Naive thymus-derived CD4-positive, alpha-beta T cell (primary cell): ENCODE results near the gene SLC22A31. TPM values are rescaled to one million over a fixed set of nuclear protein-coding genes. Genes with fewer than 3 reads are reported as not detected.

Experiments used
- ATAC-seq: fragments of 150-1000 bp; cut with Tn5 transposase; 2 replicates; pipeline ENCODE4 v1.10.0; 2021; ENCODE audit warnings: mild to moderate bottlenecking, moderate library complexity
- CTCF ChIA-PET: fragments of 350-600 bp; sonication (Branson Sonifier 250); formaldehyde crosslinking; loops from one replicate; lab custom pipeline; 2021; ENCODE audit warnings: antibody characterized with exemption; lab: Charles Lee
- POLR2A ChIA-PET: fragments of 350-600 bp; sonication (Branson Sonifier 250); formaldehyde crosslinking; loops from one replicate; lab custom pipeline; 2021; ENCODE audit warnings: antibody characterized with exemption, inconsistent platforms; lab: Charles Lee
- DNase-seq, 9 donors: peaks; one replicate each; pipeline versions ENCODE4 v3.0.0 to v3.0.0-alpha.2; 2020 to 2022; ENCODE audit warnings: mixed read lengths in 1 of 9
- H3K27ac ChIP-seq: one replicate; pipeline ENCODE4 v1.7.0; 2013; ENCODE audit warnings: mild to moderate bottlenecking, low read depth, low read length, moderate library complexity
- H3K27me3 ChIP-seq, 2 donors: one replicate each; pipeline ENCODE4 v1.7.0; 2013; ENCODE audit warnings: low read length in 2 of 2, mild to moderate bottlenecking in 2 of 2, moderate library complexity in 2 of 2; ENCODE audit not compliant: control insufficient read depth in 2 of 2, insufficient read depth in 2 of 2
- H3K36me3 ChIP-seq, 3 experiments: 1 replicate in 2 of 3; 2 replicates in 1 of 3; pipeline ENCODE4 v1.7.0; 2013; ENCODE audit warnings: low read length in 3 of 3, mild to moderate bottlenecking in 3 of 3, moderate library complexity in 1 of 3; ENCODE audit not compliant: insufficient read depth in 3 of 3, control insufficient read depth in 2 of 3
- H3K4me1 ChIP-seq, 2 donors: one replicate each; pipeline ENCODE4 v1.7.0; 2013; ENCODE audit warnings: low read length in 2 of 2, mild to moderate bottlenecking in 2 of 2, moderate library complexity in 1 of 2; ENCODE audit not compliant: control insufficient read depth in 2 of 2, insufficient read depth in 2 of 2
- H3K4me3 ChIP-seq: 2 replicates; pipeline ENCODE4 v1.7.0; 2013; ENCODE audit warnings: mild to moderate bottlenecking, low read length
- H3K9me3 ChIP-seq, 3 experiments: 1 replicate in 2 of 3; 2 replicates in 1 of 3; pipeline ENCODE4 v1.7.0; 2013; ENCODE audit warnings: low read length in 3 of 3; ENCODE audit not compliant: control insufficient read depth in 2 of 3
- H3K27ac Mint-ChIP-seq, 9 donors: one replicate each; pipeline ENCODE4 v1.8.0; 2020 to 2022; ENCODE audit warnings: mixed read lengths in 9 of 9, mild to moderate bottlenecking in 8 of 9, moderate library complexity in 5 of 9, inconsistent platforms in 2 of 9
- H3K27me3 Mint-ChIP-seq, 5 donors: one replicate each; pipeline ENCODE4 v1.8.0; 2021 to 2022; ENCODE audit warnings: mixed read lengths in 5 of 5, mild to moderate bottlenecking in 1 of 5
- H3K36me3 Mint-ChIP-seq, 5 donors: one replicate each; pipeline ENCODE4 v1.8.0; 2020 to 2022; ENCODE audit warnings: mixed read lengths in 5 of 5, mild to moderate bottlenecking in 3 of 5, inconsistent platforms in 1 of 5
- H3K4me1 Mint-ChIP-seq, 7 donors: one replicate each; pipeline ENCODE4 v1.8.0; 2020 to 2022; ENCODE audit warnings: mixed read lengths in 7 of 7, mild to moderate bottlenecking in 3 of 7, inconsistent platforms in 1 of 7
- H3K4me3 Mint-ChIP-seq, 10 donors: one replicate each; pipeline ENCODE4 v1.8.0; 2020 to 2022; ENCODE audit warnings: mild to moderate bottlenecking in 10 of 10, mixed read lengths in 10 of 10, moderate library complexity in 6 of 10, inconsistent platforms in 2 of 10
- H3K9me3 Mint-ChIP-seq, 11 donors: one replicate each; pipeline ENCODE4 v1.8.0; 2020 to 2022; ENCODE audit warnings: mixed read lengths in 11 of 11, mild to moderate bottlenecking in 4 of 11, inconsistent platforms in 1 of 11, moderate library complexity in 1 of 11
- intact Hi-C, 2 donors: fragments of 100-400 bp; cut with micrococcal nuclease; formaldehyde crosslinking; loops; one replicate each; pipeline ENCODE4 v1.15.1; 2023
- polyA plus RNA-seq, 2 donors: library from polyadenylated mRNA; unstranded; fragments of 300-500 nt; fragmentation: Illumina TruSeq; gene quantifications; one replicate each; pipeline ENCODE4 v1.2.3, GENCODE V29; 2021
- total RNA-seq, 6 experiments: library from RNA in 5 of 6; stranded (reverse) in 5 of 6; gene quantifications; 1 replicate in 5 of 6; 2 replicates in 1 of 6; pipeline ENCODE4 v1.2.3 and lab custom pipeline; 2021 to 2026

SLC22A31 gene
- total and polyA plus RNA-seq, 7 experiments from 2014 or later = 0.33 to 4.4 (median 1.8) TPM

GRCh38 chr16:89210165-89210903 is 10.0 kb upstream of the SLC22A31 start:
- no peaks in the 10 kb centered on the region for H3K9me3 Mint-ChIP-seq
- CTCF ChIA-PET = interaction anchor here (0.6 to 1.3 kb wide), 3 partner anchors 12 to 473 kb away, joined by 3 to 4 read pairs (median 3); no protein-coding TSS in a partner anchor
- H3K4me3 Mint-ChIP-seq = no peak overlapping the region
- POLR2A ChIA-PET = no interaction called here
- ATAC-seq = no peak
- no peak overlapping the region for H3K27ac Mint-ChIP-seq
- H3K36me3 Mint-ChIP-seq = peaks cover 0 to 3% (median 0%) of the 10 kb centered on the region in 5 donors
- Histone ChIP-seq H3K9me3 (no peaks in the 10 kb centered on the region), H3K27me3 (no peaks in the 10 kb centered on the region), H3K4me3 (no peak overlapping the region), H3K4me1 (no peaks in the 10 kb centered on the region), H3K27ac (no peak overlapping the region), H3K36me3 (no peaks in the 10 kb centered on the region)
- H3K27me3 Mint-ChIP-seq = peaks cover 7 to 20% (median 16%) of the 10 kb centered on the region in 5 donors
- intact Hi-C loops = no loop called here
- DNase-seq = no peak
- H3K4me1 Mint-ChIP-seq = peaks cover 0 to 13% (median 8%) of the 10 kb centered on the region in 7 donors

GRCh38 chr16:89209522-89210044 is 9.2 kb upstream of the SLC22A31 start:
- Histone ChIP-seq H3K27ac (no peak overlapping the region), H3K36me3 (no peaks in the 10 kb centered on the region), H3K27me3 (no peaks in the 10 kb centered on the region), H3K4me1 (no peaks in the 10 kb centered on the region), H3K4me3 (no peak overlapping the region), H3K9me3 (no peaks in the 10 kb centered on the region)
- ChIA-PET POLR2A (no interaction called here), CTCF (interaction anchor here (0.5 kb wide), 1 partner anchor 392 kb away, joined by 3 read pairs; no protein-coding TSS in a partner anchor)
- Mint-ChIP-seq H3K4me3 (no peak overlapping the region), H3K9me3 (no peaks in the 10 kb centered on the region), H3K4me1 (peaks cover 0 to 5% (median 2%) of the 10 kb centered on the region in 7 donors), H3K27me3 (peaks cover 12 to 24% (median 19%) of the 10 kb centered on the region in 5 donors), H3K36me3 (peaks cover 0 to 3% (median 0%) of the 10 kb centered on the region in 5 donors), H3K27ac (no peak overlapping the region)
- intact Hi-C loops = no loop called here
- DNase-seq (no peak), ATAC-seq (no peak)

- no peak overlapping the region for H3K27ac Mint-ChIP-seq
- no peak for ATAC-seq
- H3K4me3 ChIP-seq = no peak overlapping the region
- no peak for DNase-seq
- H3K27ac ChIP-seq = no peak overlapping the region
- H3K4me3 Mint-ChIP-seq = no peak overlapping the region
- peaks cover 0 to 4% (median 3%) of the 10 kb centered on the region in 5 donors for H3K36me3 Mint-ChIP-seq
- H3K9me3 Mint-ChIP-seq = peaks cover 0 to 4% (median 0%) of the 10 kb centered on the region in 11 donors
- H3K27me3 Mint-ChIP-seq = peaks cover 28 to 40% (median 33%) of the 10 kb centered on the region in 5 donors
- intact Hi-C loops = no loop called here
- CTCF ChIA-PET = no interaction called here
- no peaks in the 10 kb centered on the region for H3K36me3 ChIP-seq
- H3K4me1 ChIP-seq = no peaks in the 10 kb centered on the region
- no peaks in the 10 kb centered on the region for H3K27me3 ChIP-seq
- peaks cover 0 to 4% (median 2%) of the 10 kb centered on the region in 7 donors for H3K4me1 Mint-ChIP-seq
- POLR2A ChIA-PET = no interaction called here
- H3K9me3 ChIP-seq = no peaks in the 10 kb centered on the region
Measured at GRCh38 chr16:89207993-89208392, 7.7 kb upstream of the SLC22A31 start.

- H3K4me1 ChIP-seq = peaks cover 0 to 9% of the 10 kb centered on the region in 2 donors
- Mint-ChIP-seq H3K4me3 (peak overlapping the region; percentile 39 to 82 (median 74)), H3K4me1 (peaks cover 0 to 22% (median 9%) of the 10 kb centered on the region in 7 donors), H3K9me3 (peaks cover 0 to 7% (median 2%) of the 10 kb centered on the region in 11 donors), H3K36me3 (peaks cover 0 to 6% (median 0%) of the 10 kb centered on the region in 5 donors), H3K27ac (peak overlapping the region in 2 of 9 donors; percentile 25 to 56), H3K27me3 (peaks cover 29 to 50% (median 42%) of the 10 kb centered on the region in 5 donors)
- intact Hi-C loops = loop anchor here in 1 of 2 donors (5.0 kb wide), 1 partner anchor 85 kb away; no protein-coding TSS in a partner anchor
- POLR2A ChIA-PET = interaction anchor here (0.6 kb wide), 1 partner anchor 17 kb away, joined by 3 read pairs; no protein-coding TSS in a partner anchor
- DNase-seq (no peak), ATAC-seq (no peak)
- H3K27me3 ChIP-seq = peaks cover 0 to 4% of the 10 kb centered on the region in 2 donors
- CTCF ChIA-PET = no interaction called here
- no peaks in the 10 kb centered on the region for H3K36me3 ChIP-seq
- H3K4me3 ChIP-seq = no peak overlapping the region
- no peak overlapping the region for H3K27ac ChIP-seq
- H3K9me3 ChIP-seq = no peaks in the 10 kb centered on the region
Measured at GRCh38 chr16:89202422-89203215, 2.3 kb upstream of the SLC22A31 start.

GRCh38 chr16:89201439-89202377 is 1.4 kb upstream of the SLC22A31 start:
- peak overlapping the region; percentile 12 to 82 (median 74) for H3K4me3 Mint-ChIP-seq
- CTCF ChIA-PET = no interaction called here
- H3K9me3 Mint-ChIP-seq = peaks cover 0 to 7% (median 2%) of the 10 kb centered on the region in 11 donors
- intact Hi-C loops = loop anchor here (1.0 to 5.0 kb wide), 7 partner anchors 8 to 84 kb away; partner anchors contain the start of genes CDH15 (in 2 of the 2) and ZNF778 (in 1 of the 2)
- H3K4me1 ChIP-seq = peaks cover 0 to 9% of the 10 kb centered on the region in 2 donors
- POLR2A ChIA-PET = no interaction called here
- H3K27me3 ChIP-seq = peaks cover 0 to 4% of the 10 kb centered on the region in 2 donors
- peaks cover 0 to 22% (median 9%) of the 10 kb centered on the region in 7 donors for H3K4me1 Mint-ChIP-seq
- no peak overlapping the region for H3K4me3 ChIP-seq
- no peak overlapping the region for H3K27ac ChIP-seq
- H3K9me3 ChIP-seq = no peaks in the 10 kb centered on the region
- DNase-seq (peak; percentile 62 to 89 (median 76)), ATAC-seq (peak; percentile 94)
- H3K27me3 Mint-ChIP-seq = peaks cover 22 to 47% (median 41%) of the 10 kb centered on the region in 5 donors
- H3K36me3 Mint-ChIP-seq = peaks cover 0 to 6% (median 0%) of the 10 kb centered on the region in 5 donors
- H3K27ac Mint-ChIP-seq = no peak overlapping the region
- no peaks in the 10 kb centered on the region for H3K36me3 ChIP-seq
